Renal cortex interstitium (tissue), 11 donors: Measurements from ENCODE around the gene NDUFS6. TPM values are rescaled to one million over a fixed set of nuclear protein-coding genes. Genes with fewer than 3 reads are reported as not detected.

Experiments
- DNase-seq, 11 donors: peaks; one replicate each; pipeline ENCODE4 v3.0.0-alpha.2; 2013; ENCODE audit warnings: low read depth in 9 of 11, low spot score in 4 of 11; ENCODE audit errors: extremely low read depth in 1 of 11
- polyA plus RNA-seq, 3 donors: library from polyadenylated mRNA; unstranded; fragments of 120-200 nt; gene quantifications; one replicate each; pipeline ENCODE4 v1.2.1, GENCODE V29; 2013; ENCODE audit not compliant: insufficient read length in 3 of 3

NDUFS6 gene
- polyA plus RNA-seq, 3 donors, result 59.7 to 87.5 (median 67.3) TPM

- no peak for DNase-seq
Measured at GRCh38 chr5:1855075-1855474, 53.9 kb downstream of the NDUFS6 start.

- no peak for DNase-seq
Measured at GRCh38 chr5:1855596-1855995, 54.4 kb downstream of the NDUFS6 start.

- DNase-seq, result no peak
Measured at GRCh38 chr5:1856596-1857255, 55.5 kb downstream of the NDUFS6 start.

GRCh38 chr5:1857256-1857600 lies 56.0 kb downstream of the NDUFS6 start:
- no peak for DNase-seq

- DNase-seq, result no peak
Measured at GRCh38 chr5:1858436-1858835, 57.2 kb downstream of the NDUFS6 start.

- DNase-seq, result no peak
Measured at GRCh38 chr5:1859099-1859498, 57.9 kb downstream of the NDUFS6 start.

GRCh38 chr5:1860021-1860610 lies 58.9 kb downstream of the NDUFS6 start:
- DNase-seq, result no peak

- no peak for DNase-seq
Measured at GRCh38 chr5:1860949-1861348, 59.7 kb downstream of the NDUFS6 start.

GRCh38 chr5:1864896-1865440 lies 63.8 kb downstream of the NDUFS6 start:
- no peak for DNase-seq

GRCh38 chr5:1865486-1865885 lies 64.3 kb downstream of the NDUFS6 start:
- DNase-seq, result no peak

Other genes starting within 250 kb of the NDUFS6 start
- 10 to 100 TPM; 34.1 to 45.8 (median 39.1) TPM for gene MRPL36, start 1.6 kb upstream of the NDUFS6 start, polyA plus RNA-seq
- gene IRX4, start 81.5 kb downstream of the NDUFS6 start, polyA plus RNA-seq, result under 1 TPM; 0.39 to 0.61 (median 0.55) TPM